OCI-LY7 (cell line): ENCODE results near the gene CD36. TPM values are rescaled to one million over a fixed set of nuclear protein-coding genes. Genes with fewer than 3 reads are reported as not detected.
"Not testable (repeated sequence)": the region's sequence is repeated elsewhere in the genome, so short reads cannot be mapped to it uniquely, and the experiment has no call there.

ENCODE experiments used
- BruUV-seq: library from RNA; stranded (reverse); fragments of 400-500 nt; replicated peaks from 2 replicates; lab custom pipeline; 2021; lab: Mats Ljungman, UMichigan
- CTCF ChIA-PET: fragments of 300-600 bp; sonication (Branson Sonifier 250); formaldehyde crosslinking; loops from one replicate; lab custom pipeline; 2022; ENCODE audit warnings: antibody characterized with exemption; ENCODE audit not compliant: unreplicated experiment; lab: Charles Lee
- POLR2A ChIA-PET: fragments of 300-600 bp; sonication (Branson Sonifier 250); formaldehyde crosslinking; loops from one replicate; lab custom pipeline; 2022; ENCODE audit warnings: antibody characterized with exemption; lab: Charles Lee
- DNase-seq: peaks from one replicate; pipeline ENCODE4 v3.0.0-alpha.2; 2015; ENCODE audit warnings: low spot score
- H2AFZ ChIP-seq: fragments of 200-600 bp; sonication (generic), shearing (Covaris generic); 2 replicates; pipeline ENCODE4 v1.6.1; 2014; ENCODE audit warnings: mild to moderate bottlenecking, antibody characterized with exemption, low read length, moderate library complexity
- H3K27ac ChIP-seq: fragments of 200-600 bp; sonication (generic); 2 replicates; pipeline ENCODE4 v1.5.1; 2014; ENCODE audit warnings: mixed run types, low read depth, mild to moderate bottlenecking, moderate library complexity, low read length, inconsistent platforms; ENCODE audit not compliant: poor library complexity, severe bottlenecking
- H3K36me3 ChIP-seq: fragments of 200-600 bp; sonication (generic); 2 replicates; pipeline ENCODE4 v1.6.1; 2014; ENCODE audit warnings: mild to moderate bottlenecking, antibody characterized with exemption, low read length, moderate library complexity, mixed read lengths; ENCODE audit not compliant: insufficient read depth
- H3K4me1 ChIP-seq: fragments of 200-600 bp; sonication (generic); 2 replicates; pipeline ENCODE4 v1.5.1; 2014; ENCODE audit warnings: mild to moderate bottlenecking, low read length; ENCODE audit not compliant: insufficient read depth, poor library complexity, severe bottlenecking
- H3K4me2 ChIP-seq: fragments of 200-600 bp; sonication (generic); 2 replicates; pipeline ENCODE4 v1.6.1; 2014; ENCODE audit warnings: mild to moderate bottlenecking, low read length
- H3K4me3 ChIP-seq: fragments of 200-600 bp; sonication (generic); 2 replicates; pipeline ENCODE4 v1.5.1; 2014; ENCODE audit warnings: mild to moderate bottlenecking, low read depth, low read length; ENCODE audit not compliant: poor library complexity, severe bottlenecking
- H3K79me2 ChIP-seq: fragments of 200-600 bp; sonication (generic); 2 replicates; pipeline ENCODE4 v1.6.1; 2016; ENCODE audit warnings: low read depth, mild to moderate bottlenecking, low read length, moderate library complexity, mixed read lengths; ENCODE audit not compliant: insufficient read depth
- H3K9me2 ChIP-seq: fragments of 200-600 bp; sonication (generic); 2 replicates; pipeline ENCODE4 v1.6.1; 2016; ENCODE audit warnings: mild to moderate bottlenecking, low read length, mixed read lengths; ENCODE audit not compliant: insufficient read depth
- H3K9me3 ChIP-seq: fragments of 200-600 bp; sonication (generic); 2 replicates; pipeline ENCODE4 v1.6.1; 2014; ENCODE audit warnings: mild to moderate bottlenecking, mixed run types, low read length, mixed read lengths
- H4K20me1 ChIP-seq: fragments of 200-600 bp; sonication (generic); 2 replicates; pipeline ENCODE4 v1.6.1; 2014; ENCODE audit warnings: mild to moderate bottlenecking, antibody characterized with exemption, low read length, moderate library complexity, mixed read lengths; ENCODE audit not compliant: insufficient read depth
- EZH2phosphoT487 ChIP-seq: fragments of 200-600 bp; sonication (generic); IDR thresholded peaks from 2 replicates; pipeline ENCODE4 v1.6.1; 2018; ENCODE audit warnings: low read depth, borderline replicate concordance, mild to moderate bottlenecking, mixed run types, antibody characterized with exemption, low read length, moderate library complexity, mixed read lengths
- intact Hi-C: fragments of 100-400 bp; cut with micrococcal nuclease; formaldehyde crosslinking; loops from one replicate; pipeline ENCODE4 v1.10.0; 2022; ENCODE audit not compliant: unreplicated experiment
- total RNA-seq, 2 experiments: library from RNA; depleted of rRNA in 1 of 2; stranded (reverse); fragments of >200 nt in 1 of 2; shearing (Covaris generic) in 1 of 2; gene quantifications; 2 replicates each; pipeline ENCODE4 v1.2.3, GENCODE V29; 2014 to 2022
- TF ChIP-seq, protein P1 (sequence below): fragments of 200-600 bp; sonication (generic); conservative IDR thresholded peaks from 2 replicates; pipeline ENCODE4 v1.5.1; 2014; ENCODE audit warnings: mild to moderate bottlenecking, antibody characterized with exemption, low read length, moderate library complexity, mixed read lengths

CD36 gene
- total RNA-seq, 2 experiments from 2014 or later: not detected

DNA sequence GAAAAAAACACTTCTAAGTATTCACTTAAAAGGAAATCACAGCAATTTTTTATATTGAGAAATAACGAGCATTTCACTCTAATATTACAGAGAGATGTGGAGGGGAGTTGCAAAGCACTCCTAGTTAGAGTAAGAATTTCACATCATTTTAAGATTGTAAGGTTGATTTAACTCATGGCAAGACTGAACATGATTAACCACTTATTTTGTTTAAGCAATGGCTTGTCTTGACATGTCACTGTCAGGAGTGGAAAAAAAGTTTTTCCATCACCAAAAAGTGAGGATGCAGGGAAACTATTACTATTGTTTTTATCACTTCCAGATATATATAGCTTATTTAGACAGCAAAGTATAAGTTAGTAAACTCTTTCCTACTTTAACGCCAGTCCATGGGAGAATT, 27.1 kb downstream of the CD36 start:
- no peaks in the 10 kb centered on the region for H3K36me3 ChIP-seq
- H3K79me2 ChIP-seq: no peaks in the 10 kb centered on the region
- POLR2A ChIA-PET: no interaction called here
- BruUV-seq: no TSS peak
- no peak overlapping the region for H3K4me2 ChIP-seq
- H3K4me3 ChIP-seq: no peak overlapping the region
- no peaks in the 10 kb centered on the region for H4K20me1 ChIP-seq
- CTCF ChIA-PET: no interaction called here
- intact Hi-C loops: no loop called here
- DNase-seq: no peak
- H3K9me2 ChIP-seq: no peaks in the 10 kb centered on the region
- no peaks in the 10 kb centered on the region for H3K9me3 ChIP-seq
- H3K4me1 ChIP-seq: no peaks in the 10 kb centered on the region
- H3K27ac ChIP-seq: no peak overlapping the region
- H2AFZ ChIP-seq: no peak overlapping the region
- no peak for TF ChIP-seq EZH2phosphoT487
- TF ChIP-seq, protein P1, sequence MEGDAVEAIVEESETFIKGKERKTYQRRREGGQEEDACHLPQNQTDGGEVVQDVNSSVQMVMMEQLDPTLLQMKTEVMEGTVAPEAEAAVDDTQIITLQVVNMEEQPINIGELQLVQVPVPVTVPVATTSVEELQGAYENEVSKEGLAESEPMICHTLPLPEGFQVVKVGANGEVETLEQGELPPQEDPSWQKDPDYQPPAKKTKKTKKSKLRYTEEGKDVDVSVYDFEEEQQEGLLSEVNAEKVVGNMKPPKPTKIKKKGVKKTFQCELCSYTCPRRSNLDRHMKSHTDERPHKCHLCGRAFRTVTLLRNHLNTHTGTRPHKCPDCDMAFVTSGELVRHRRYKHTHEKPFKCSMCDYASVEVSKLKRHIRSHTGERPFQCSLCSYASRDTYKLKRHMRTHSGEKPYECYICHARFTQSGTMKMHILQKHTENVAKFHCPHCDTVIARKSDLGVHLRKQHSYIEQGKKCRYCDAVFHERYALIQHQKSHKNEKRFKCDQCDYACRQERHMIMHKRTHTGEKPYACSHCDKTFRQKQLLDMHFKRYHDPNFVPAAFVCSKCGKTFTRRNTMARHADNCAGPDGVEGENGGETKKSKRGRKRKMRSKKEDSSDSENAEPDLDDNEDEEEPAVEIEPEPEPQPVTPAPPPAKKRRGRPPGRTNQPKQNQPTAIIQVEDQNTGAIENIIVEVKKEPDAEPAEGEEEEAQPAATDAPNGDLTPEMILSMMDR: no peak

GRCh38 chr7:80666376-80666775, 27.9 kb downstream of the CD36 start:
- no peak overlapping the region for H2AFZ ChIP-seq
- TF ChIP-seq, protein P1: no peak
- TF ChIP-seq EZH2phosphoT487: no peak
- no peak overlapping the region for H3K4me2 ChIP-seq
- H3K36me3 ChIP-seq: no peaks in the 10 kb centered on the region
- POLR2A ChIA-PET: no interaction called here
- DNase-seq: no peak
- H4K20me1 ChIP-seq: no peaks in the 10 kb centered on the region
- no peaks in the 10 kb centered on the region for H3K4me1 ChIP-seq
- no peak overlapping the region for H3K4me3 ChIP-seq
- BruUV-seq: no TSS peak
- intact Hi-C loops: no loop called here
- no peak overlapping the region for H3K27ac ChIP-seq
- H3K9me3 ChIP-seq: no peaks in the 10 kb centered on the region
- CTCF ChIA-PET: no interaction called here
- no peaks in the 10 kb centered on the region for H3K79me2 ChIP-seq
- no peaks in the 10 kb centered on the region for H3K9me2 ChIP-seq

- H3K36me3 ChIP-seq, H4K20me1 ChIP-seq, H3K9me2 ChIP-seq, intact Hi-C loops, H3K9me3 ChIP-seq, CTCF ChIA-PET, H3K4me3 ChIP-seq, BruUV-seq, POLR2A ChIA-PET, H3K27ac ChIP-seq, H3K79me2 ChIP-seq, H3K4me2 ChIP-seq, DNase-seq, H2AFZ ChIP-seq, H3K4me1 ChIP-seq: not testable (repeated sequence)
Measured at GRCh38 chr7:80669367-80669766, 30.9 kb downstream of the CD36 start.
